AG04449 (cell line): ENCODE measurements around the gene PNMA8B.

Source experiments
- CTCF ChIA-PET: fragments of 350-600 bp; formaldehyde crosslinking; extraction: SDS; loops from one replicate; lab custom pipeline; 2021; ENCODE audit warnings: antibody characterized with exemption; lab: Yijun Ruan, JAX
- POLR2A ChIA-PET: fragments of 400-600, 350-600 bp; formaldehyde crosslinking; extraction: SDS; loops from one replicate; lab custom pipeline; 2020; ENCODE audit warnings: antibody characterized with exemption, inconsistent platforms; lab: Yijun Ruan, JAX
- DNase-seq: peaks from one replicate; pipeline ENCODE4 v3.0.0-alpha.2; 2010; ENCODE audit warnings: low read depth, low spot score
- H3K4me3 ChIP-seq: 2 replicates; pipeline ENCODE4 v1.5.1; 2011; ENCODE audit warnings: low read depth, mild to moderate bottlenecking, control low read depth, low read length
- TF ChIP-seq, protein P1 (sequence below): IDR thresholded peaks from one replicate; pipeline ENCODE4 v1.5.1; 2011; ENCODE audit warnings: mild to moderate bottlenecking, moderate library complexity, low read length, control low read depth, inconsistent platforms; ENCODE audit not compliant: insufficient read depth; ENCODE audit errors: missing control alignments

PNMA8B gene

DNA sequence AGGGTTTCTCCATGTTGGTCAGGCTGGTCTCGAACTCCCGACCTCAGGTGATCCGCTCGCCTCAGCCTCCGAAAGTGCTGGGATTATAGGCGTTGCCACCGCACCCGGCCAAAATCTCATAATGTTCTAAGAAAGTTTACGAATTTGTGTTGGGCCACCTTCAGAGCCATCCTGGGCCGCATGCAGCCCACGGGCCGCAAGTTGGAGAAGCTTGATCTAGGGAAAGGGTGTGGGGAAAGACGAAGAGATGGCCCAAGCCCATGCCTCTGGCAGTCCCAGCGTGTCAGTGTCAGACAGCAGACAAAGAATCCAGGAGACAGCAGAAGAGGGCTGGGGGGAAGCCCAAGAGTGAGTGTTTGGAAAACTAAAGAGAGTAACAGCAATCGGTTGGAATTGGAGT, 49.6 kb downstream of the PNMA8B start:
- CTCF ChIA-PET = interaction anchor here (0.9 to 1.6 kb wide), 2 partner anchors 44 to 51 kb away, joined by 4 to 5 read pairs; no protein-coding TSS in a partner anchor
- no peak for DNase-seq
- TF ChIP-seq, protein P1, sequence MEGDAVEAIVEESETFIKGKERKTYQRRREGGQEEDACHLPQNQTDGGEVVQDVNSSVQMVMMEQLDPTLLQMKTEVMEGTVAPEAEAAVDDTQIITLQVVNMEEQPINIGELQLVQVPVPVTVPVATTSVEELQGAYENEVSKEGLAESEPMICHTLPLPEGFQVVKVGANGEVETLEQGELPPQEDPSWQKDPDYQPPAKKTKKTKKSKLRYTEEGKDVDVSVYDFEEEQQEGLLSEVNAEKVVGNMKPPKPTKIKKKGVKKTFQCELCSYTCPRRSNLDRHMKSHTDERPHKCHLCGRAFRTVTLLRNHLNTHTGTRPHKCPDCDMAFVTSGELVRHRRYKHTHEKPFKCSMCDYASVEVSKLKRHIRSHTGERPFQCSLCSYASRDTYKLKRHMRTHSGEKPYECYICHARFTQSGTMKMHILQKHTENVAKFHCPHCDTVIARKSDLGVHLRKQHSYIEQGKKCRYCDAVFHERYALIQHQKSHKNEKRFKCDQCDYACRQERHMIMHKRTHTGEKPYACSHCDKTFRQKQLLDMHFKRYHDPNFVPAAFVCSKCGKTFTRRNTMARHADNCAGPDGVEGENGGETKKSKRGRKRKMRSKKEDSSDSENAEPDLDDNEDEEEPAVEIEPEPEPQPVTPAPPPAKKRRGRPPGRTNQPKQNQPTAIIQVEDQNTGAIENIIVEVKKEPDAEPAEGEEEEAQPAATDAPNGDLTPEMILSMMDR = no peak
- POLR2A ChIA-PET = no interaction called here
- no peak overlapping the region for H3K4me3 ChIP-seq

DNA sequence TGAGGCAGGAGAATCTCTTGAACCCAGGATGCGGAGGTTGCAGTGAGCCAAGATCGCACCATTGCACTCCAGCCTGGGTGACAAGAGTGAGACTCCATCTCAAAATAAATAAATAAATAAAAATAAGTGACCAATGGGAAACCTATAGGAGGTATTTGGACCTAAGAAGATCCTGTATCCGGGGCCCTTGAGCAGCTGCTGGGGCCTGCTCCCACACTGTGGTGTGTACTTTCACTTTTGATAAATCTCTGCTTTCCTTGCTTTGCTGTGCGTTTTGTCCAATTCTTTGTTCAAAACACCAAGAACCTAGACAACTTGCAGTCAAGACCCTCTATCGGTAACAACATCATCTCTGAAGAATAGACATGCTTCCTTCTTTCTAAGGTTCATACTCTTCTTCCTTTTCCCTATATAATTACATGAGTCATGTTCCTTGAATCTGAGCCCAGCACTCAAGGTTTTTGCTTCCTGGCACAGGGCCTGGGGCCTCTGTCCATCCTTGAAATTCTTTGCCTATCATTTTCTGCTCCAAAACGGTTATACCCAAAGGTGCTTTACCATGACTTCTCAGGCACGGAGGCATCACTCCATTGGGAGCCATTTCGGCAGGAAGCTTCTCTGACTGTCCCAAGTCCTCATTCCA, 52.7 kb downstream of the PNMA8B start:
- POLR2A ChIA-PET = no interaction called here
- TF ChIP-seq, protein P1 = no peak
- H3K4me3 ChIP-seq = no peak overlapping the region
- CTCF ChIA-PET = interaction anchor here (1.1 kb wide), 1 partner anchor 46 kb away, joined by 3 read pairs; no protein-coding TSS in a partner anchor
- DNase-seq = peak; percentile 14

DNA sequence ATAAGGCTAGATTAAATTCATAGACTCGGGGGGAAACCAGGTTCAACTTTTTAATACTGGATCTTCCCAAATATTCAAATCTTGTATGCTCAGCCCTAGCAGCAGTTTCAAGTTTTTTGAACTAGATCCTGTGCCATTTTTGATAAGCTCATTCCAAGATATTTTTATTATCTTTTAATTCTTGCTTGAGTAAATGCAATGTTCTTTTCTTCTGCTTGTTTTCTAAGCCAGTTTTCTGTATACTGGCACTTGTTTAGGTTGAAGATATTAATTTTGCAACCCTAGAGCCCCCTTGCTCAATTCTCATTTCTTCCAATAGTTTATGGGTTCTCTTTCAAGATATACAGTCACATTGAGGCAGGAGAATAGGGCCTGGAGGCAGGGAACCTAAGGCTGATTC, 53.8 kb downstream of the PNMA8B start:
- ChIA-PET CTCF (no interaction called here), POLR2A (no interaction called here)
- no peak for DNase-seq
- TF ChIP-seq, protein P1 = no peak
- no peak overlapping the region for H3K4me3 ChIP-seq
